Liver (tissue), 9 donors: Measurements from ENCODE around the gene HYOU1. TPM values are rescaled to one million over a fixed set of nuclear protein-coding genes. Genes with fewer than 3 reads are reported as not detected.

ENCODE experiments used
- DNase-seq: peaks from one replicate; pipeline ENCODE4 v3.0.0-alpha.2; 2017; ENCODE audit warnings: low spot score
- H3K27ac ChIP-seq, 2 donors: one replicate each; pipeline ENCODE4 v1.7.0; 2013; ENCODE audit warnings: inconsistent platforms in 2 of 2, low read length in 2 of 2, control low read depth in 1 of 2, low read depth in 1 of 2, mild to moderate bottlenecking in 1 of 2
- H3K27me3 ChIP-seq, 4 donors: one replicate each; pipeline versions ENCODE4 v1.6.1 to v1.7.0; 2013; ENCODE audit warnings: low read length in 3 of 4, inconsistent platforms in 1 of 4, mild to moderate bottlenecking in 1 of 4, moderate library complexity in 1 of 4; ENCODE audit not compliant: control insufficient read depth in 4 of 4, insufficient read depth in 4 of 4
- H3K36me3 ChIP-seq, 4 donors: one replicate each; pipeline versions ENCODE4 v1.6.1 to v1.7.0; 2013; ENCODE audit warnings: low read length in 3 of 4, mild to moderate bottlenecking in 3 of 4, low read depth in 1 of 4, moderate library complexity in 1 of 4; ENCODE audit not compliant: control insufficient read depth in 4 of 4, insufficient read depth in 3 of 4
- H3K4me1 ChIP-seq, 4 donors: one replicate each; pipeline versions ENCODE4 v1.6.1 to v1.7.0; 2013; ENCODE audit warnings: low read length in 3 of 4, mild to moderate bottlenecking in 3 of 4, moderate library complexity in 1 of 4; ENCODE audit not compliant: control insufficient read depth in 4 of 4, insufficient read depth in 4 of 4
- H3K4me3 ChIP-seq, 3 donors: one replicate each; pipeline versions ENCODE4 v1.6.1 to v1.7.0; 2013; ENCODE audit warnings: low read length in 3 of 3, control low read depth in 1 of 3, low read depth in 1 of 3, mild to moderate bottlenecking in 1 of 3
- H3K9ac ChIP-seq, 2 donors: one replicate each; pipeline ENCODE4 v1.7.0; 2013; ENCODE audit warnings: low read length in 2 of 2, mild to moderate bottlenecking in 2 of 2, moderate library complexity in 2 of 2, control low read depth in 1 of 2, low read depth in 1 of 2
- H3K9me3 ChIP-seq, 4 donors: one replicate each; pipeline versions ENCODE4 v1.6.1 to v1.7.0; 2013; ENCODE audit warnings: low read length in 3 of 4; ENCODE audit not compliant: control insufficient read depth in 4 of 4
- ATF3 ChIP-seq: IDR thresholded peaks from 2 replicates; pipeline ENCODE4 v1.6.1; 2016; ENCODE audit warnings: antibody characterized with exemption
- CTCF ChIP-seq: fragments of 150-350 bp; IDR thresholded peaks from 2 replicates; pipeline ENCODE4 v1.5.1; 2017; ENCODE audit warnings: improper control_type of control experiment, low read depth, low read length; ENCODE audit not compliant: missing input control
- EGR1 ChIP-seq, 2 donors: IDR thresholded peaks; 2 replicates each; pipeline ENCODE4 v1.6.1; 2016 to 2018; ENCODE audit warnings: antibody characterized with exemption in 2 of 2, low read depth in 2 of 2
- FOXA1 ChIP-seq: IDR thresholded peaks from 2 replicates; pipeline ENCODE4 v1.6.1; 2016; ENCODE audit warnings: antibody characterized with exemption
- FOXA2 ChIP-seq: IDR thresholded peaks from 2 replicates; pipeline ENCODE4 v1.6.1; 2016; ENCODE audit warnings: antibody characterized with exemption
- GABPA ChIP-seq, 2 donors: IDR thresholded peaks in 1 of 2; conservative IDR thresholded peaks in 1 of 2; 2 replicates each; pipeline ENCODE4 v1.6.1; 2016; ENCODE audit warnings: antibody characterized with exemption in 2 of 2, mild to moderate bottlenecking in 1 of 2, moderate library complexity in 1 of 2
- HNF4A ChIP-seq, 2 donors: conservative IDR thresholded peaks; 2 replicates each; pipeline ENCODE4 v1.6.1; 2016; ENCODE audit warnings: antibody characterized with exemption in 2 of 2, mild to moderate bottlenecking in 2 of 2
- HNF4G ChIP-seq: IDR thresholded peaks from 2 replicates; pipeline ENCODE4 v1.6.1; 2016; ENCODE audit warnings: antibody characterized with exemption
- JUND ChIP-seq, 2 donors: IDR thresholded peaks; 2 replicates each; pipeline ENCODE4 v1.6.1; 2016; ENCODE audit warnings: antibody characterized with exemption in 2 of 2
- NR2F2 ChIP-seq: IDR thresholded peaks from 2 replicates; pipeline ENCODE4 v1.6.1; 2016; ENCODE audit warnings: antibody characterized with exemption
- RAD21 ChIP-seq, 2 donors: IDR thresholded peaks; 2 replicates each; pipeline ENCODE4 v1.6.1; 2016; ENCODE audit warnings: antibody characterized with exemption in 2 of 2, mild to moderate bottlenecking in 2 of 2
- RXRA ChIP-seq, 2 donors: IDR thresholded peaks; 2 replicates each; pipeline ENCODE4 v1.6.1; 2017 to 2018; ENCODE audit warnings: antibody characterized with exemption in 2 of 2, mild to moderate bottlenecking in 1 of 2
- SP1 ChIP-seq: IDR thresholded peaks from 2 replicates; pipeline ENCODE4 v1.6.1; 2018; ENCODE audit warnings: antibody characterized with exemption, mild to moderate bottlenecking
- TAF1 ChIP-seq: conservative IDR thresholded peaks from 2 replicates; pipeline ENCODE4 v1.6.1; 2016; ENCODE audit warnings: antibody characterized with exemption, mild to moderate bottlenecking
- YY1 ChIP-seq: IDR thresholded peaks from 2 replicates; pipeline ENCODE4 v1.6.1; 2016; ENCODE audit warnings: antibody characterized with exemption, mild to moderate bottlenecking
- WGBS: extraction: QIAGEN DNeasy Blood & Tissue Kit; methylation state at CpG from one replicate; pipeline ENCODE4 v1.1.7; 2013; 5-methylcytosine and 5-hydroxymethylcytosine counted together
- polyA plus RNA-seq, 2 donors: library from polyadenylated mRNA; stranded (reverse) in 1 of 2; unstranded in 1 of 2; fragments of 200-250 nt in 1 of 2; fragments of >200 nt in 1 of 2; fragmentation: Nextera tagmentation in 1 of 2; extraction: Ambion mirVana in 1 of 2; gene quantifications; one replicate each; pipeline versions ENCODE4 v1.2.1 to v1.2.3, GENCODE V29; 2013 to 2015
- total RNA-seq, 2 donors: library from RNA; depleted of rRNA; stranded (reverse); fragments of >200 nt; gene quantifications; one replicate each; pipeline ENCODE4 v1.2.3, GENCODE V29; 2014
- TF ChIP-seq, protein P1 (sequence below): IDR thresholded peaks from 2 replicates; pipeline ENCODE4 v1.6.1; 2016; ENCODE audit warnings: antibody characterized with exemption, mild to moderate bottlenecking
- TF ChIP-seq, protein P2 (sequence below): IDR thresholded peaks from 2 replicates; pipeline ENCODE4 v1.6.1; 2016; ENCODE audit warnings: antibody characterized with exemption
- TF ChIP-seq, protein P3 (sequence below): IDR thresholded peaks from 2 replicates; pipeline ENCODE4 v1.6.1; 2016; ENCODE audit warnings: antibody characterized with exemption
- donor health status: healthy.
- donor health status: healthy.
- donor health status: healthy.
- donor health status: healthy.
- donor health status: healthy.

The HYOU1 gene
- total and polyA plus RNA-seq, 4 donors, result 41.6 to 270 (median 119) TPM

DNA sequence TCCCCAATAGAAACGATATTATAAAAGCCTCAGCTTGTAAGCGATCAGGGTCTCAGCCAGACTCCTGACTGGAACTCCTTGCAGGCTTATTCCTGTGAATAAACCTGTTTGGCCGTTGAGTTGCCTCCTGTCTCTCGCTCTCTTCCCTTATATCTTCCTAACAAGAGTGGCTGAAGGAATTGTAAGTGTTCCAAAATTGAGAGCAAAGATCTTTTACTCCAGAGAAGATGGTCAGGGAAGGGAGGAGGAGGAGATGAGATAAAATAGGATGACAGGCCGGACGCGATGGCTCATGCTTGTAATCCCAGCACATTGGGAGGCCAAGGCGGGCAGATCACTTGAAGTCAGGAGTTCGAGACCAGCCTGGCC lies 25.1 kb downstream of the HYOU1 start:
- H3K9ac ChIP-seq, result no peak overlapping the region
- H3K9me3 ChIP-seq, result no peaks in the 10 kb centered on the region
- 90% methylated on average over 9 of the region's 9 CpGs for WGBS
- no peaks in the 10 kb centered on the region for H3K27me3 ChIP-seq
- no peak for TF ChIP-seq RAD21 (IDR thresholded peaks at IDR 0.05)
- TF ChIP-seq YY1, result no peak
- no peak for TF ChIP-seq EGR1 (IDR thresholded peaks at IDR 0.05; ENCODE audit: low read depth in 2 of 2)
- TF ChIP-seq FOXA1, result no peak
- no peak for TF ChIP-seq NR2F2
- no peak for TF ChIP-seq GABPA (IDR thresholded peaks at IDR 0.05 in 1 of 2, conservative IDR thresholded peaks at IDR 0.05 in 1 of 2)
- no peak for TF ChIP-seq HNF4A (conservative IDR thresholded peaks at IDR 0.05)
- no peak for TF ChIP-seq CTCF
- no peak for TF ChIP-seq TAF1
- H3K36me3 ChIP-seq, result no peaks in the 10 kb centered on the region
- H3K27ac ChIP-seq, result no peak overlapping the region
- no peak for DNase-seq
- no peak overlapping the region for H3K4me3 ChIP-seq
- peaks cover 0 to 27% (median 12%) of the 10 kb centered on the region in 4 donors for H3K4me1 ChIP-seq

- WGBS, result under 1% methylated on average over 67 of the region's 67 CpGs
Measured at GRCh38 chr11:119030329-119031047, 26.5 kb downstream of the HYOU1 start, which contains the start of gene SLC37A4. Gene SLC37A4, minus strand, starts transcription at chr11:119030877.

More at GRCh38 chr11:119030329-119031047, 26.5 kb downstream of the HYOU1 start, which contains the start of gene SLC37A4:
- Histone ChIP-seq H3K9ac (peak within 1 kb of the TSS; percentile 77 to 79), H3K4me1 (peaks cover 5 to 41% (median 25%) of the 10 kb centered on the region in 4 donors), H3K36me3 (peaks cover 0 to 4% (median 2%) of the 10 kb centered on the region in 4 donors), H3K27ac (peak within 1 kb of the TSS; percentile 92 to 97), H3K4me3 (peak within 1 kb of the TSS; percentile 71 to 86 (median 85)), H3K9me3 (no peaks in the 10 kb centered on the region), H3K27me3 (no peaks in the 10 kb centered on the region)
- peak; percentile 99 for DNase-seq
- TF ChIP-seq CTCF, result no peak
- TF ChIP-seq RAD21 (IDR thresholded peaks at IDR 0.05), result peak; percentile 87 to 91
- TF ChIP-seq EGR1 (IDR thresholded peaks at IDR 0.05; ENCODE audit: low read depth in 2 of 2), result peak; percentile 40 to 50
- TF ChIP-seq, protein P1, sequence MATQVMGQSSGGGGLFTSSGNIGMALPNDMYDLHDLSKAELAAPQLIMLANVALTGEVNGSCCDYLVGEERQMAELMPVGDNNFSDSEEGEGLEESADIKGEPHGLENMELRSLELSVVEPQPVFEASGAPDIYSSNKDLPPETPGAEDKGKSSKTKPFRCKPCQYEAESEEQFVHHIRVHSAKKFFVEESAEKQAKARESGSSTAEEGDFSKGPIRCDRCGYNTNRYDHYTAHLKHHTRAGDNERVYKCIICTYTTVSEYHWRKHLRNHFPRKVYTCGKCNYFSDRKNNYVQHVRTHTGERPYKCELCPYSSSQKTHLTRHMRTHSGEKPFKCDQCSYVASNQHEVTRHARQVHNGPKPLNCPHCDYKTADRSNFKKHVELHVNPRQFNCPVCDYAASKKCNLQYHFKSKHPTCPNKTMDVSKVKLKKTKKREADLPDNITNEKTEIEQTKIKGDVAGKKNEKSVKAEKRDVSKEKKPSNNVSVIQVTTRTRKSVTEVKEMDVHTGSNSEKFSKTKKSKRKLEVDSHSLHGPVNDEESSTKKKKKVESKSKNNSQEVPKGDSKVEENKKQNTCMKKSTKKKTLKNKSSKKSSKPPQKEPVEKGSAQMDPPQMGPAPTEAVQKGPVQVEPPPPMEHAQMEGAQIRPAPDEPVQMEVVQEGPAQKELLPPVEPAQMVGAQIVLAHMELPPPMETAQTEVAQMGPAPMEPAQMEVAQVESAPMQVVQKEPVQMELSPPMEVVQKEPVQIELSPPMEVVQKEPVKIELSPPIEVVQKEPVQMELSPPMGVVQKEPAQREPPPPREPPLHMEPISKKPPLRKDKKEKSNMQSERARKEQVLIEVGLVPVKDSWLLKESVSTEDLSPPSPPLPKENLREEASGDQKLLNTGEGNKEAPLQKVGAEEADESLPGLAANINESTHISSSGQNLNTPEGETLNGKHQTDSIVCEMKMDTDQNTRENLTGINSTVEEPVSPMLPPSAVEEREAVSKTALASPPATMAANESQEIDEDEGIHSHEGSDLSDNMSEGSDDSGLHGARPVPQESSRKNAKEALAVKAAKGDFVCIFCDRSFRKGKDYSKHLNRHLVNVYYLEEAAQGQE, result peak; percentile 30
- TF ChIP-seq, protein P2, sequence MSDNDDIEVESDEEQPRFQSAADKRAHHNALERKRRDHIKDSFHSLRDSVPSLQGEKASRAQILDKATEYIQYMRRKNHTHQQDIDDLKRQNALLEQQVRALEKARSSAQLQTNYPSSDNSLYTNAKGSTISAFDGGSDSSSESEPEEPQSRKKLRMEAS, result no peak
- peak; percentile 63 for TF ChIP-seq YY1
- peak in 1 of 2 donors; percentile 74 for TF ChIP-seq GABPA (IDR thresholded peaks at IDR 0.05 in 1 of 2, conservative IDR thresholded peaks at IDR 0.05 in 1 of 2)
- no peak for TF ChIP-seq JUND (IDR thresholded peaks at IDR 0.05)
- TF ChIP-seq, protein P3, sequence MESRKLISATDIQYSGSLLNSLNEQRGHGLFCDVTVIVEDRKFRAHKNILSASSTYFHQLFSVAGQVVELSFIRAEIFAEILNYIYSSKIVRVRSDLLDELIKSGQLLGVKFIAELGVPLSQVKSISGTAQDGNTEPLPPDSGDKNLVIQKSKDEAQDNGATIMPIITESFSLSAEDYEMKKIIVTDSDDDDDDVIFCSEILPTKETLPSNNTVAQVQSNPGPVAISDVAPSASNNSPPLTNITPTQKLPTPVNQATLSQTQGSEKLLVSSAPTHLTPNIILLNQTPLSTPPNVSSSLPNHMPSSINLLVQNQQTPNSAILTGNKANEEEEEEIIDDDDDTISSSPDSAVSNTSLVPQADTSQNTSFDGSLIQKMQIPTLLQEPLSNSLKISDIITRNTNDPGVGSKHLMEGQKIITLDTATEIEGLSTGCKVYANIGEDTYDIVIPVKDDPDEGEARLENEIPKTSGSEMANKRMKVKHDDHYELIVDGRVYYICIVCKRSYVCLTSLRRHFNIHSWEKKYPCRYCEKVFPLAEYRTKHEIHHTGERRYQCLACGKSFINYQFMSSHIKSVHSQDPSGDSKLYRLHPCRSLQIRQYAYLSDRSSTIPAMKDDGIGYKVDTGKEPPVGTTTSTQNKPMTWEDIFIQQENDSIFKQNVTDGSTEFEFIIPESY, result no peak
- peak; percentile 45 to 50 for TF ChIP-seq HNF4A (conservative IDR thresholded peaks at IDR 0.05)
- peak; percentile 26 for TF ChIP-seq NR2F2
- TF ChIP-seq RXRA (IDR thresholded peaks at IDR 0.05), result peak; percentile 25 to 65
- no peak for TF ChIP-seq TAF1
- TF ChIP-seq HNF4G, result no peak
- TF ChIP-seq FOXA2, result peak; percentile 29
- TF ChIP-seq SP1, result peak; percentile 77
- no peak for TF ChIP-seq FOXA1
- no peak for TF ChIP-seq ATF3
